HUES6 (cell line): ENCODE measurements around the gene GFER.

ENCODE experiments used
- H3K27ac ChIP-seq: 2 replicates; pipeline ENCODE4 v1.7.0; 2013; ENCODE audit warnings: low read depth, mild to moderate bottlenecking, low read length, inconsistent platforms
- H3K27me3 ChIP-seq: 2 replicates; pipeline ENCODE4 v1.6.1; 2013; ENCODE audit warnings: low read length; ENCODE audit not compliant: control insufficient read depth, insufficient read depth
- H3K36me3 ChIP-seq: 2 replicates; pipeline ENCODE4 v1.6.1; 2013; ENCODE audit warnings: low read length; ENCODE audit not compliant: control insufficient read depth, insufficient read depth
- H3K4me1 ChIP-seq: 2 replicates; pipeline ENCODE4 v1.6.1; 2013; ENCODE audit warnings: low read length; ENCODE audit not compliant: control insufficient read depth, insufficient read depth
- H3K4me3 ChIP-seq: 2 replicates; pipeline ENCODE4 v1.5.1; 2013; ENCODE audit warnings: low read depth, low read length
- H3K9ac ChIP-seq: one replicate; pipeline ENCODE4 v1.6.1; 2013; ENCODE audit warnings: mild to moderate bottlenecking, low read length
- H3K9me3 ChIP-seq: 2 replicates; pipeline ENCODE4 v1.6.1; 2013; ENCODE audit warnings: low read depth, low read length; ENCODE audit not compliant: control insufficient read depth, insufficient read depth

GFER gene

GRCh38 chr16:2015947-2016208 lies 31.9 kb downstream of the GFER start:
- H3K27me3 ChIP-seq: peaks cover 37% of the 10 kb centered on the region
- no peak overlapping the region for H3K9ac ChIP-seq
- no peak overlapping the region for H3K27ac ChIP-seq
- H3K36me3 ChIP-seq: no peaks in the 10 kb centered on the region
- no peaks in the 10 kb centered on the region for H3K9me3 ChIP-seq
- no peak overlapping the region for H3K4me3 ChIP-seq
- H3K4me1 ChIP-seq: no peaks in the 10 kb centered on the region

GRCh38 chr16:2016407-2016922 lies 32.5 kb downstream of the GFER start:
- Histone ChIP-seq H3K9me3 (no peaks in the 10 kb centered on the region), H3K27ac (no peak overlapping the region), H3K4me3 (no peak overlapping the region), H3K4me1 (no peaks in the 10 kb centered on the region), H3K27me3 (peaks cover 42% of the 10 kb centered on the region), H3K9ac (no peak overlapping the region), H3K36me3 (no peaks in the 10 kb centered on the region)

GRCh38 chr16:2019518-2019920 lies 35.5 kb downstream of the GFER start, which contains the start of gene NPW:
Gene NPW, plus strand, starts transcription at chr16:2019785.
- H3K9me3 ChIP-seq: no peaks in the 10 kb centered on the region
- H3K4me1 ChIP-seq: peaks cover 7% of the 10 kb centered on the region
- peak within 1 kb of the TSS; percentile 57 for H3K4me3 ChIP-seq
- no peak within 1 kb of the TSS for H3K9ac ChIP-seq
- peaks cover 53% of the 10 kb centered on the region for H3K27me3 ChIP-seq
- no peaks in the 10 kb centered on the region for H3K36me3 ChIP-seq
- H3K27ac ChIP-seq: no peak within 1 kb of the TSS

GRCh38 chr16:2019921-2020831 lies 36.2 kb downstream of the GFER start:
- Histone ChIP-seq H3K4me3 (peak overlapping the region; percentile 57), H3K27ac (no peak overlapping the region), H3K4me1 (peaks cover 7% of the 10 kb centered on the region), H3K9me3 (no peaks in the 10 kb centered on the region), H3K9ac (no peak overlapping the region), H3K36me3 (no peaks in the 10 kb centered on the region), H3K27me3 (peaks cover 53% of the 10 kb centered on the region)

GRCh38 chr16:2022723-2023091 lies 38.7 kb downstream of the GFER start:
- no peaks in the 10 kb centered on the region for H3K9me3 ChIP-seq
- H3K9ac ChIP-seq: peak overlapping the region; percentile 41
- no peaks in the 10 kb centered on the region for H3K36me3 ChIP-seq
- H3K4me3 ChIP-seq: peak overlapping the region; percentile 64
- H3K27me3 ChIP-seq: peaks cover 62% of the 10 kb centered on the region
- peaks cover 17% of the 10 kb centered on the region for H3K4me1 ChIP-seq
- no peak overlapping the region for H3K27ac ChIP-seq

- H3K27me3 ChIP-seq: peaks cover 64% of the 10 kb centered on the region
- H3K9me3 ChIP-seq: no peaks in the 10 kb centered on the region
- peak overlapping the region; percentile 41 for H3K9ac ChIP-seq
- H3K36me3 ChIP-seq: no peaks in the 10 kb centered on the region
- H3K4me1 ChIP-seq: peaks cover 17% of the 10 kb centered on the region
- no peak overlapping the region for H3K27ac ChIP-seq
- H3K4me3 ChIP-seq: peak overlapping the region; percentile 64
Observed at GRCh38 chr16:2023092-2024031, 39.4 kb downstream of the GFER start.

GRCh38 chr16:2024032-2024420 lies 40.0 kb downstream of the GFER start:
- Histone ChIP-seq H3K4me1 (peaks cover 17% of the 10 kb centered on the region), H3K9me3 (no peaks in the 10 kb centered on the region), H3K36me3 (no peaks in the 10 kb centered on the region), H3K4me3 (peak overlapping the region; percentile 64; the same call in 1 of the 2 replicates), H3K27ac (no peak overlapping the region), H3K9ac (no peak overlapping the region), H3K27me3 (peaks cover 59% of the 10 kb centered on the region)

- H3K9ac ChIP-seq: no peak overlapping the region
- no peaks in the 10 kb centered on the region for H3K36me3 ChIP-seq
- peaks cover 47% of the 10 kb centered on the region for H3K27me3 ChIP-seq
- no peak overlapping the region for H3K4me3 ChIP-seq
- no peaks in the 10 kb centered on the region for H3K9me3 ChIP-seq
- no peak overlapping the region for H3K27ac ChIP-seq
- H3K4me1 ChIP-seq: peaks cover 17% of the 10 kb centered on the region
Observed at GRCh38 chr16:2025251-2025650, 41.3 kb downstream of the GFER start.

- Histone ChIP-seq H3K27ac (no peak overlapping the region), H3K36me3 (no peaks in the 10 kb centered on the region), H3K9me3 (no peaks in the 10 kb centered on the region), H3K4me3 (peak overlapping the region; percentile 52; the same call in 1 of the 2 replicates), H3K27me3 (peaks cover 40% of the 10 kb centered on the region), H3K9ac (no peak overlapping the region), H3K4me1 (peaks cover 17% of the 10 kb centered on the region)
Observed at GRCh38 chr16:2025878-2026460, 42.0 kb downstream of the GFER start.

- H3K4me1 ChIP-seq: peaks cover 17% of the 10 kb centered on the region
- H3K27ac ChIP-seq: no peak within 1 kb of the TSS
- peak within 1 kb of the TSS; percentile 52 for H3K4me3 ChIP-seq
Observed at GRCh38 chr16:2026461-2027023, 42.5 kb downstream of the GFER start, which contains the start of gene NHERF2. Gene NHERF2, plus strand, starts transcription at chr16:2026902. Its CDS starts 104 bp downstream, at chr16:2027006.

More at GRCh38 chr16:2026461-2027023, 42.5 kb downstream of the GFER start, which contains the start of gene NHERF2:
- no peaks in the 10 kb centered on the region for H3K36me3 ChIP-seq
- H3K27me3 ChIP-seq: peaks cover 34% of the 10 kb centered on the region
- no peaks in the 10 kb centered on the region for H3K9me3 ChIP-seq
- H3K9ac ChIP-seq: peak within 1 kb of the TSS; percentile 45
